ENCODE results near the gene MTCL1. TPM values are rescaled to one million over a fixed set of nuclear protein-coding genes. Genes with fewer than 3 reads are reported as not detected.

Gene MTCL1
- total RNA-seq, 1 experiment from 2014 or later, result 50.1 TPM

GRCh38 chr18:8788503-8789429, 83.4 kb downstream of the MTCL1 start:
- DNase-seq (ENCODE audit: low read depth, low spot score) (no peak), ATAC-seq (no peak)
- BruUV-seq (replicated peaks), result no TSS peak
- H3K4me1 ChIP-seq (ENCODE audit: control insufficient read depth, insufficient read depth, low read length), result peaks cover 9% of the 10 kb centered on the region
- intact Hi-C loops (cut with micrococcal nuclease; ENCODE audit: unreplicated experiment), result no loop called here
- H3K27ac ChIP-seq (ENCODE audit: low read length), result no peak overlapping the region
- H3K36me3 ChIP-seq (ENCODE audit: control insufficient read depth, insufficient read depth, low read length), result peaks cover 5% of the 10 kb centered on the region; the same call in 1 of the 2 replicates
- no peaks in the 10 kb centered on the region for H3K27me3 ChIP-seq (ENCODE audit: control insufficient read depth, insufficient read depth, low read length)
- no peaks in the 10 kb centered on the region for H3K9me3 ChIP-seq (ENCODE audit: control insufficient read depth, insufficient read depth, low read depth, low read length)
- ChIA-PET POLR2A (no interaction called here), CTCF (no interaction called here)
- TF ChIP-seq CTCF (IDR thresholded peaks at IDR 0.05), result no peak
- TF ChIP-seq POLR2AphosphoS5 (IDR thresholded peaks at IDR 0.05; ENCODE audit: low read depth, low read length), result no peak
- TF ChIP-seq REST (IDR thresholded peaks at IDR 0.05; ENCODE audit: insufficient read depth in 1 of 2, low read depth in 2 of 2, low read length in 1 of 2), result no peak
- no peak for TF ChIP-seq TCF7L2 (IDR thresholded peaks at IDR 0.05; ENCODE audit: low read depth, low read length)
- TF ChIP-seq SIN3A (IDR thresholded peaks at IDR 0.05; ENCODE audit: borderline replicate concordance, insufficient read depth, low read depth, low read length), result no peak
- in situ Hi-C loops (cut with HindIII; ENCODE audit: low pct_unique_long_range_greater_than_20kb, low sequenced_read_pairs), result no loop called here
- no peak overlapping the region for H3K4me3 ChIP-seq (ENCODE audit: low read depth in 2 of 2, low read length in 2 of 2)

GRCh38 chr18:8791171-8791651, 85.9 kb downstream of the MTCL1 start:
- in situ Hi-C loops (cut with HindIII; ENCODE audit: low pct_unique_long_range_greater_than_20kb, low sequenced_read_pairs), result no loop called here
- POLR2A ChIA-PET, result no interaction called here
- no TSS peak for BruUV-seq (replicated peaks)

More at GRCh38 chr18:8791171-8791651, 85.9 kb downstream of the MTCL1 start:
- no peaks in the 10 kb centered on the region for H3K27me3 ChIP-seq (ENCODE audit: control insufficient read depth, insufficient read depth, low read length)
- intact Hi-C loops (cut with micrococcal nuclease; ENCODE audit: unreplicated experiment), result loop anchor here (10.0 kb wide), 1 partner anchor 76 kb away; no protein-coding TSS in a partner anchor
- ATAC-seq, result peak; percentile 43; the same call in 1 of the 2 replicates
- H3K4me1 ChIP-seq (ENCODE audit: control insufficient read depth, insufficient read depth, low read length), result peaks cover 25% of the 10 kb centered on the region
- TF ChIP-seq CTCF (IDR thresholded peaks at IDR 0.05) (no peak), TCF7L2 (IDR thresholded peaks at IDR 0.05; ENCODE audit: low read depth, low read length) (no peak), POLR2AphosphoS5 (IDR thresholded peaks at IDR 0.05; ENCODE audit: low read depth, low read length) (no peak), SIN3A (IDR thresholded peaks at IDR 0.05; ENCODE audit: borderline replicate concordance, insufficient read depth, low read depth, low read length) (no peak), REST (IDR thresholded peaks at IDR 0.05; ENCODE audit: insufficient read depth in 1 of 2, low read depth in 2 of 2, low read length in 1 of 2) (no peak)
- peak overlapping the region; percentile 12; the same call in 1 of the 2 replicates for H3K27ac ChIP-seq (ENCODE audit: low read length)
- CTCF ChIA-PET, result no interaction called here
- DNase-seq (ENCODE audit: low read depth, low spot score), result no peak
- peaks cover 5% of the 10 kb centered on the region; the same call in 1 of the 2 replicates for H3K36me3 ChIP-seq (ENCODE audit: control insufficient read depth, insufficient read depth, low read length)
- H3K4me3 ChIP-seq (ENCODE audit: low read depth in 2 of 2, low read length in 2 of 2), result no peak overlapping the region
- no peaks in the 10 kb centered on the region for H3K9me3 ChIP-seq (ENCODE audit: control insufficient read depth, insufficient read depth, low read depth, low read length)
